Left kidney (tissue), 2 donors: ENCODE data around the gene PACS2. TPM values are rescaled to one million over a fixed set of nuclear protein-coding genes. Genes with fewer than 3 reads are reported as not detected.
"Not testable (repeated sequence)": the region's sequence is repeated elsewhere in the genome, so short reads cannot be mapped to it uniquely, and the experiment has no call there.

Experiments used
- DNase-seq: peaks from one replicate; pipeline ENCODE4 v3.0.0-alpha.2; 2013
- polyA plus RNA-seq: library from polyadenylated mRNA; unstranded; fragments of 120-200 nt; gene quantifications from one replicate; pipeline ENCODE4 v1.2.1, GENCODE V29; 2013; ENCODE audit not compliant: insufficient read length

Gene PACS2
- polyA plus RNA-seq, 1 donor: 67.0 TPM

GRCh38 chr14:105330491-105330895, 15.9 kb downstream of the PACS2 start:
- no peak for DNase-seq

DNA sequence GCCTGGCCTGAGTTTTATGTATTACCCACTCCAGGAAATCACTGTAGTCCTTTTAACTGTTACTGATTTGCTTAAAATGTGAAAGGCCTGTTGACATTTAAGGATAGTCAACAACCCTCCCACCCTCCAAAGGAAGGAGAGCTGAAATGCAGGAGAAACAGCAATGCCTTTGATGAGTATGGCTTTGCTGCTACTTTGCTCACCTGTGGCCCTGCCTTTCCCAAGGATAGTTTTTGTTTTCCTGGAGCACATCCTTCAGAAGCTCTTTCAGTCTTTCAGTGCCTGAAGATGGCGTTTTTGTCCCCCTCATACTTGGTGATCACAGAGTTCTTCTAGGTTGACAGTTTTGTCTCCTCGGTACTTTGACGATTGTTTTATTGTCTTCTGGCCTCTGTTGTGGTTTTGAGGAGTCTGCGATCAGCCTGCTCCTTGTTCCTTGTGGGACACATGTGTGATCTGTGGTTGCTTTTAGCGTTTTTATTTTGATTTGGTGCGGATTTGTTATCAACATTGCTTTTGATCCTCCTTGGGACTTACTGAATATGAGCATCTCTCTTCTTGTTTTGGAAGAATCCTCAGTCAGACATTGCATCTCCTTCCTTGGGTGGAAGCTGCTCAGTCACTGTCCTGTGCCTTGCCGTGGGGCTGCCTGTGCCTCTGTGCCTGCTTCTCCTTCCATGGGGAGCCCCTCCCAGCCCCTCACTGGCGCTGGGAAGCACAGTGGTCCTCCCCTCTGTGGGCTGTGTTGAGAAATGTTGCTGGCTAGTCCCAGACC, 17.2 kb downstream of the PACS2 start:
- no peak for DNase-seq

- DNase-seq: no peak
Measured at GRCh38 chr14:105332350-105332874, 17.9 kb downstream of the PACS2 start.

- no peak for DNase-seq
Measured at GRCh38 chr14:105333020-105333490, 18.5 kb downstream of the PACS2 start.

DNA sequence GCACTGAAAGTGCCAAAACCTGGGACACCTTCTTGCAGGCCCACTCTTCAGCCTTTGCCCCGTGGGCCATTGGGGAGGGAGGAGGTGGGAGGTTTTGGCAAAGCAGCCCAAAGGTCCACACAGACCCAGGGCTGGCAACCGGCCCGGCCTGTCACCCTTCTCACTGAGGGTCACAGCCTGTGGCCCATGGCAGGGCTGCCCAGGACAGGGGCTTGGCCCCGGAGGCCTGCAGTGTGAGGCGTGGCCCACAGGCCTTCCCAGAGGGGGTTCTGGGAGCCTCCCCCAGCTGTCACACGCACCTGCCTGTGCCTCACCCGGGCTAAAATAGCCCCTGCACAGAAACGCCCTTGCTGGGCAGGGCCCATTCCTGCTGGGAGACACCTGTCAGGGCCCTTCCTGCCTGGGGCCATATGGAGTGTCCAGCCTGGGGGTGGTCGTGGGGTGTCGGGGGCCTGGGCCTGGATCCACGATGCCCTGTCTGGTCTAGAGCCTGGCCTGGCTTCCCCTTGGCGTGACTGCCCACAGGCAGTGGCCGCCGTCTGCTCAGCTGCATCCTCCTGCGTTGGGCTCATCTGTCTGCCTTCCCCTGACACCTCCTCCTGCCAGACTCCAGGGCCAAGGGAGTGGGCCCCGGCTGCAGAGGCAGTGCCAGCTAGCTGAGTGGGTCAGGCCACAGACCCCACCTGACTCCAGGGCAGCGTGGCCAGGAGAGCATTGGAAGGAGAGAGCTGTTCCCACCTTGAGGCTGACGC, 19.2 kb downstream of the PACS2 start:
- no peak for DNase-seq

- no peak for DNase-seq
Measured at GRCh38 chr14:105334383-105335230, 20.1 kb downstream of the PACS2 start.

GRCh38 chr14:105335231-105335542, 20.6 kb downstream of the PACS2 start:
- not testable (repeated sequence) for DNase-seq

- DNase-seq: no peak
Measured at GRCh38 chr14:105335735-105336476, 21.4 kb downstream of the PACS2 start.

DNA sequence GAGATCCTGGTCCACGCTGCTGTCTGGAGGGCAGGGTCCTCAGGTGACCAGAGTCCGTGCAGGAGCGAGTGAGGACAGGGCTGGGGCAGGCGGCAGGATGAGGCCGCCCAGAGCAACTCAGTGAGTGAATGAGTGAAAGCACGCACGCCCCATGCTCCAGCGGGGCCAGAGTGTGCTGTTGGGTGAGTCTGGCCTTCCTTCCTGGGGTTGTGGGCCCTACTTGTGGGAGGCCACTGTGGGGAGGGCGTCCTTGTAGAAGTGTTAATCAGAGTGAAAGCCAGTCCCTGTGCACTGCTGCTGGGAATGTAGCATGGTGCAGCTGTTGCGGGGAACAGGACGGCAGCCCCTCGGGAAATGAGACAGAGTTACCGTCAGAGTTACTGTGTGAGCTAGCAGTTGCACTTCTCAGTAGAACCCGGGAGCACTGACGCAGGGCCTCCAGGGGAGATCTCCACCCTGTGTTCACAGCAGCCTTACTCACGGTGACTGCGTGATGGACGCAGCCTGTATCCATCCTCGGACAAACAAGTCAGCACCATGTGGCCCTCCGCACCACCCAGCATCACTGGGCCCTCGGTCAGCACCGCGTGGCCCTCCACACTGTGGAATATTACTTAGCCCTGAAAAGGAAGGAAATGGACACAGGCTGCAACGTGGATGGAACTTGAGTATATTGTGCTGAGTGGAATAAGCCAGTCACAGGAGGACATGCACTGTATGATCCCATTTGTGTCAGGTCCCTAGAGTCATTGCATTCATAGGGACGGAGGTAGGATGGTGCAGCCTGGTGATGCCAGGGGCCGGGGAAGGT, 22.1 kb downstream of the PACS2 start:
- no peak for DNase-seq

GRCh38 chr14:105337433-105337832, 22.9 kb downstream of the PACS2 start:
- no peak for DNase-seq

GRCh38 chr14:105337966-105338741, 23.6 kb downstream of the PACS2 start:
- DNase-seq: no peak

DNA sequence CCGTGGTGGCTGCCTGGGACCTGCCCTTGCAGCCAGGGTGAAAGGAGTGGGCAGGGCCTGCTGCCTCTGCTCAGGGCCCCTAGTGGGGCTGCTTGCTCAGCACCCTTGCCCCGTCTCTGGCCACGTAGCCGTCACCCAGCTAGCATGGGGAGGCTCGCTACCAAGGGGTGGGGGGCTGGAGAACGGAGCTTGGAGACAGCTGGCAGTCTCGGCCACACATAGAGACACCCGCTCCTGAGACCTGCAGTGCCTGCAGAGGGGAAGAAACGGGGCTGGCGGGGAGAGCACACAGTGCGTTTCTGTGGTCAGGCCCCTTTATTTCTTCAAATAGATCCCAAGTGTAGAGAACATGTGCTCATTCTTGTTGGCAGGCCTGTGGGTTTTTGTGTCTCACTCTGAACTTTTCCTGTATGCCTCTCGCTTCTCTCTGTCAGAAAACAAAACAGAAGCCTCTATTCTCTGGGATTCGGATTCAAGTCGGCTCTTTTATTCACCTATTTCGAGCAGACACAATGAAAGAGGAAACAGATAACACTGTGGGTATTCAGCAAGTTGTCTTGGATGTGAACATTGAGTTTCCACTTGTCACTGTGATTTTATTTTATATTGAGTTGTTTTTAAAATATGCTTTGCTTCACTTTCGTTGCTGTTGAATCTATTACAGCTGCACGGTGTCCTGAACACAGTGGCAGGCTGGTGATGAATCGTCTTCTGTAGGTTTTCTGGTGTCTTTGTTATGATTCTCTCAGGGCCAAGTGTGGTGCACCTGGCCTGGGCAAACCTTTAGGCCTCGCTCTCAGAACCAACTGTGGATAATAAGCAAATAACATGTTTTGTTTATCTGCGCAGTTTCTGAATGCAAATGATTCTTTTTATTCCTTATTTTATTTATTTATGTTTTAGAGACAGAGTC, 26.5 kb downstream of the PACS2 start:
- DNase-seq: no peak

DNA sequence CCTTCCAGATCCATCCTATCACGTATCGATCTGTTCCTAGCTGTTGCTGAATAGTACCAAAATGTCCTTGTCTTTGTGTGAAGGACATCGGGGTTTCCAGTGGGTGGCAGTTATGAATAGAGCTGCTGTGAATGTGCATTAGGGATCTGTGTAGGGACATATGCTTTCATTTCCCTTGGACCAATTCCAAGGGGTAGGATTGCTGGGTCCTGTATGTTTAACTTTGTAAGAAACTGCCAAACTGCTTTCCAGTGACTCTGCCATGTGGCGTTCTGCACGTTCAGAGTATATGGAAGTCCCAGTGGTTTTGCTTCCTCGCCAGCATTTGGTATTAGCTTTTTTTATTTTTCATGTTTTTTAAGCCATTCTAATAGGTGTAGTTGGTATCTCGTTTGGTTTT, 28.6 kb downstream of the PACS2 start:
- no peak for DNase-seq

DNA sequence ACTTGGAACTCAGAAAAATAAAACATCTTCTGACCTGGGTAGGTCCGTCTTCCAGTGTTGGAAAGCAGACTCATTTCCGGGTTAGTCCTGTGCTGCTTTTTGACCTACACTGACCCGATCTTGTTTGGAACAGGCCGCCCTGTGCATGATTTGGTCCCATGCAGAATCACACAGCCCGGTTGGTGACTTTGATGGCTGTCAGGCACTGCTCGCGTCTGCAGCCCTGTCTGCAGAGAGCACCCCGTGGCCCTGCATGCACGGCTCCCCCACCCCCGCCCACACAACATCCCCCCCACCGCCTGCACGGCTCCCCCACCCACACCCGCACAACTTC, 31.6 kb downstream of the PACS2 start:
- no peak for DNase-seq

- peak; percentile 48 for DNase-seq
Measured at GRCh38 chr14:105346876-105347586, 32.5 kb downstream of the PACS2 start.

DNA sequence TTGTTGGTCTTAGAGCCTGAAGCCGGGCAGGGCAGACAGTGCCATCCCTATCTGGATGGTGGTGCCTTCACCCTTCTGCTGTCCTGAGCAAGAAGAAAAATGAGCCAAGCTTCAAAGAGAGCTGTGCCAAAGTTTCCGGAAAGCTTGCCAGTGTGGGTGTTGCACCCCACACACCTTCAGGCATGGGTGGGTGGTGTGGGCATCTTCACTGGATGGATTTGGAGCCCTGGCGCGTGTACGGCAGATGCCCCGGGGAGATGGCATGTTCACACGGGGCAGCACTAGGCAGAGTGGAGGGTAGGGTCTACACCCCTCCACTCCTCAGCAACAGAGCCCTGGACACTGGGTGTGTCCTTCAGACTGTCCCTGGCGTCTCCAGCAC, 33.0 kb downstream of the PACS2 start:
- no peak for DNase-seq

DNA sequence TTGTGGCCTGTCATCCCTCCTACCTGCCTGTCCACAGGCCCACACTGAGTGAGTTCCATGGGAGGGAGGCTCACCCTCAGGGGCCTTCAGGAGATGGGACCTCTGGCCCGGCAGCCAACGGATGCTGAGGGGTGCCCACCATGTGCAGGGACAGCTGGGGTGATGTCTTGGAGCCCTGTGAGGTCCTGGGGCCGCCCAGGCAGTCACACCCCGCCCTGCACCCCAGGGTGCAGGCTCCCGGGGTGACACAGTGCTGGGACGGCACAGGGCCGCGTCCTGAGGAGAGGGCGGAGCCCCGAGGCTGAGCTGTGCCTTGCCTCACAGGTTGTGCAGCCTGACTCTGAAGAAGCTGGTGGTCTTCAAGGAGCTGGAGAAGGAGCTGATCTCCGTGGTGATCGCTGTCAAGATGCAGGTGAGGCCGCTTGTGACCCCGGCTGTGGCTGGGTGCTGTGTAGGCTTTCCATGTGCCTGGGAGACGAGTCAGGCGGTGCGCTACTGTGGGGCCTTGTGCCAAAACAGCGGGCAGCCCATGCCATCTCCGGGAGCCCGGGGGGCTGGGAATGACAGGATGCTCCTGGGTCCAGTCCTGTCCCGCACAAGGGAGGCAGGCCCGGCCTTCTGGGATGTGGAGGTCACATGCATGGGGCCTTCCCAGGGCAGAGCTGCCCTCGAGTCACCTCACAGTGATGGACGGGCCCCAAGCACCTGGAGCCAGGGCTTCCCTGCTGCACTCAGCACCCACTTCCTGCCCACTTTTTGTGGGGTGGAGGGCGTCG, 33.8 kb downstream of the PACS2 start:
- DNase-seq: no peak
